Cardiac fibroblast (primary cell): ENCODE measurements around the gene RNF114.

ENCODE experiments used
- DNase-seq, 2 donors: peaks; one replicate each; pipeline versions ENCODE4 v3.0.0 to v3.0.0-alpha.2; 2010; ENCODE audit warnings: low read depth in 2 of 2
- H3K4me3 ChIP-seq, 2 donors: replicated peaks in 1 of 2; 1 replicate in 1 of 2; 2 replicates in 1 of 2; pipeline ENCODE4 v1.5.1; 2011; ENCODE audit warnings: low read depth in 2 of 2, low read length in 2 of 2, mild to moderate bottlenecking in 2 of 2, moderate library complexity in 1 of 2
- TF ChIP-seq, protein P1 (sequence below): IDR thresholded peaks from one replicate; pipeline ENCODE4 v1.5.1; 2011; ENCODE audit warnings: low read depth, mild to moderate bottlenecking, low read length, inconsistent platforms

RNF114 gene

GRCh38 chr20:49905415-49906091, 30.6 kb upstream of the RNF114 start:
- H3K4me3 ChIP-seq: no peak overlapping the region
- no peak for DNase-seq
- TF ChIP-seq, protein P1, sequence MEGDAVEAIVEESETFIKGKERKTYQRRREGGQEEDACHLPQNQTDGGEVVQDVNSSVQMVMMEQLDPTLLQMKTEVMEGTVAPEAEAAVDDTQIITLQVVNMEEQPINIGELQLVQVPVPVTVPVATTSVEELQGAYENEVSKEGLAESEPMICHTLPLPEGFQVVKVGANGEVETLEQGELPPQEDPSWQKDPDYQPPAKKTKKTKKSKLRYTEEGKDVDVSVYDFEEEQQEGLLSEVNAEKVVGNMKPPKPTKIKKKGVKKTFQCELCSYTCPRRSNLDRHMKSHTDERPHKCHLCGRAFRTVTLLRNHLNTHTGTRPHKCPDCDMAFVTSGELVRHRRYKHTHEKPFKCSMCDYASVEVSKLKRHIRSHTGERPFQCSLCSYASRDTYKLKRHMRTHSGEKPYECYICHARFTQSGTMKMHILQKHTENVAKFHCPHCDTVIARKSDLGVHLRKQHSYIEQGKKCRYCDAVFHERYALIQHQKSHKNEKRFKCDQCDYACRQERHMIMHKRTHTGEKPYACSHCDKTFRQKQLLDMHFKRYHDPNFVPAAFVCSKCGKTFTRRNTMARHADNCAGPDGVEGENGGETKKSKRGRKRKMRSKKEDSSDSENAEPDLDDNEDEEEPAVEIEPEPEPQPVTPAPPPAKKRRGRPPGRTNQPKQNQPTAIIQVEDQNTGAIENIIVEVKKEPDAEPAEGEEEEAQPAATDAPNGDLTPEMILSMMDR: no peak

- no peak overlapping the region for H3K4me3 ChIP-seq
- TF ChIP-seq, protein P1: no peak
- DNase-seq: no peak
Observed at GRCh38 chr20:49906101-49906604, 30.0 kb upstream of the RNF114 start.

GRCh38 chr20:49906615-49907154, 29.5 kb upstream of the RNF114 start:
- no peak overlapping the region for H3K4me3 ChIP-seq
- no peak for DNase-seq
- TF ChIP-seq, protein P1: no peak

- no peak overlapping the region for H3K4me3 ChIP-seq
- DNase-seq: no peak
- TF ChIP-seq, protein P1: no peak
Observed at GRCh38 chr20:49907405-49908257, 28.6 kb upstream of the RNF114 start.

DNA sequence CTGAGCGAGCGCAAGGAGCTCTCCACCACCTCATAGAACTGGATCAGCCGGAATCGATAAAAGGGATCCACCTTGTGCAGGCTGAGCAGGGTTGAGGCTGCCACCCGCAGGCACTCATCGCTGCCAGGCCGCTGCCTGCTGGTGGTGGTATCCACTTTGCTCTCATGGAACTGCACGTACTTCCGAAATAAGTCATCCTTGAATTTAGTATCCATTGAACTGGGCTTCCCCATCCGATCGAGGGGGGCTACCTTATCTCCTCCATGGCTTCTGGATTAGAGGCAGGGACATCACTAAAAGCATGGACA, 28.0 kb upstream of the RNF114 start:
- TF ChIP-seq, protein P1: no peak
- no peak for DNase-seq
- no peak overlapping the region for H3K4me3 ChIP-seq

DNA sequence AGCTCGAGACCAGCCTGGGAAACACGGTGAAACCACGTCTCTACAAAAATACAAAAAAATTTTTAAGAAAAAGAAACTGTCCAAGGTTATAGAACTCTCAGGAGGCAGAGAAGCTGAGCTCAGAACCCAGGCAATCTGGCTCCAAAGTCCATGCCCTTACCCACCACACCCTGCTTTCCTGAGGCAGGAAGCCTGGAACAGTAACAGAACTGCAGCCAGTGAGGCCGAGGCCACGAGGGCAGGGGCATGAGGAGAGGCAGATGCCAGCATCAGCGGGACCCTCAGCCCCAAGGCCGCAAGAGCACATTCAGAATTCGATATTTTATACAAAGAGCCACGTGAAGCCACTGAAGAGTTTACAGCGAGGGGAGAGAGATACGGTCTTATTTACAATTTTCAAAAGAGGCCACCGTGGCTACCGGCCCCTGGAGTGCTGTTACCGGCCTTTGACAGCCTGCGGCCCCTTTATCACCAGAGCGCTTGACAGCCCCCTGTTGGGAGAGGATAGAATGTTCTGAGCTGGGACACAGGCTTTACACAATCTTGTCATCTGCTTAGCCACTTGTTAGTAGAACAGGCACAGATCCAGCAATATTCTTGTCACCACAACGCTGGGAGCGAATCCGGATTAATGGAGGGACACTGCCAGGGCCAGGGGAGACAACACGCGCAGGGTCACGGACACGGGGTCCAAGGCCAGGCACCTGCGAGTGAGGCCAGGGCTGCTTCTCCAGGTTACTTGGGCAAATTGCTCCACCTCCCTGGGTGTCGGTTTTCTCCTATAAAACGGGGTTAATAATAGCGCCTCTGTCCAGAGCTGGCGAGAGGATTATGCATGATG, 26.5 kb upstream of the RNF114 start:
- H3K4me3 ChIP-seq: no peak overlapping the region
- TF ChIP-seq, protein P1: peak; percentile 15
- DNase-seq: no peak
